Left kidney (tissue), 2 donors: ENCODE measurements around the gene PGK1. TPM values are rescaled to one million over a fixed set of nuclear protein-coding genes. Genes with fewer than 3 reads are reported as not detected.

Experiments used
- DNase-seq: peaks from one replicate; pipeline ENCODE4 v3.0.0-alpha.2; 2013
- polyA plus RNA-seq: library from polyadenylated mRNA; unstranded; fragments of 120-200 nt; gene quantifications from one replicate; pipeline ENCODE4 v1.2.1, GENCODE V29; 2013; ENCODE audit not compliant: insufficient read length

The PGK1 gene
- polyA plus RNA-seq, 1 donor = 390 TPM

DNA sequence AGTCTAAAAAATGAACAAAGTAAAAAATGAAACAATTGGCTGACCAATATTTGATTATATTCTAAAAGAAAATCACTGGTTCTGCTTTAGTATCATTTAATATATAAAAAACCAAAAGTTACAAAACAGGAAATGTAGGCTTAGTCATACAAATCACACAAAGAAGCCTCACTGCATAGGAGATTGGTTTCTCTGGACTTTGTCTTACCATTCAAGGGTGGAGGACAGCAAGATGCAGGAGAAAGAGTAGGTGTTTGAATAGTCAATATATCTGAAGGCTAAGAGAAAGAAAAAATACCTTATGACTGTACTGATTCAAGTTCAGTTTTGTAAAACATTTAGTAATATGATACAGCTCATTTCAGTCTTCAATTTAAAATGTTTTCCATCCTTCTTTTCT, 64.0 kb downstream of the PGK1 start:
- DNase-seq = no peak

Other genes starting within 250 kb of the PGK1 start
- gene MAGT1, start 208.8 kb upstream of the PGK1 start, polyA plus RNA-seq = 100 TPM
- gene COX7B, start 204.8 kb upstream of the PGK1 start, polyA plus RNA-seq = 311 TPM
- gene ATP7A, start 193.6 kb upstream of the PGK1 start, polyA plus RNA-seq = 19.2 TPM
- gene PGAM4, start 134.6 kb upstream of the PGK1 start, polyA plus RNA-seq = 0.52 TPM
- gene TAF9B, start 35.4 kb downstream of the PGK1 start, polyA plus RNA-seq = 55.6 TPM
- 2.1 TPM for gene CYSLTR1, start 223.4 kb downstream of the PGK1 start, polyA plus RNA-seq